ENCODE measurements around the gene EDIL3.
"Not testable (repeated sequence)": the region's sequence is repeated elsewhere in the genome, so short reads cannot be mapped to it uniquely, and the experiment has no call there.

The EDIL3 gene

GRCh38 chr5:84255315-84255714 lies 129.4 kb downstream of the EDIL3 start:
- DNase-seq: no peak

GRCh38 chr5:84253946-84254345 lies 130.7 kb downstream of the EDIL3 start:
- DNase-seq: no peak

DNA sequence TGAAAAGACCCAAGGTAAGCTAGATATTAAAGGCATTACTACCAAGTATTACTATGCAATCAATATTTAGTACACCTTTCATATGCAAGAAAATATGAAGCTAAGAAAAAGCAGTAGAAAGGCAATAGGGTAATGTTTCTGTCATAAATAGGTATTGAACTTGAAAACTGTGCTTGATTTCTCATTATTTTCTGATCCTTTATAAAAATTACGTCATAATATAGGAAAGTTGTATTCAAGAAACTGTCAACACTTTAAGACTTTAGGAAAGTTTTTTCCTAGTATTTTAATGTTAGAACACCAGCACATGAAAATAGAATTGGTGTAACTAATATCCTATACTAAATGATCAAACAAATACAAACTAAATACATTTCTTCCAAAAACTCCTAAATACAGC lies 133.2 kb downstream of the EDIL3 start:
- DNase-seq: no peak

- no peak for DNase-seq
These were observed 134.6 kb downstream of the EDIL3 start for GRCh38 chr5:84249918-84250630.

DNA sequence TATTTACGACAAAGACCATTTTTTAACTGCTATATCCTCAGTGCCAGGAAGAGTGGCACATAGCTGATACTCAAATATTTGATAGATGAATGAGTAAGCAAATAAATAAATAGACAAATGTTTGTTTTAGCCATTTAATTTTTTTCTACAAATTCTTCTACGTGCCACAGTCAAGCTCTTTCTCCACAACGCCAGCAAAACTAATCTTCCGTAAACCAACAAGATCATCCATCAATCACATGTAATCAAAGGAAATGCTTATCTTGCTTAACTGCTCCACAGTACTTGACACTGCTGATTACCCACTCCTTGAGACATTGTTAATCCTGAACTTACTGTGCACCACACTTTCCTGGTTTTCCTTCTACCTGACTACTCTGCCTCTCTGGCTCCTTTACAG lies 136.7 kb downstream of the EDIL3 start:
- DNase-seq: no peak

DNA sequence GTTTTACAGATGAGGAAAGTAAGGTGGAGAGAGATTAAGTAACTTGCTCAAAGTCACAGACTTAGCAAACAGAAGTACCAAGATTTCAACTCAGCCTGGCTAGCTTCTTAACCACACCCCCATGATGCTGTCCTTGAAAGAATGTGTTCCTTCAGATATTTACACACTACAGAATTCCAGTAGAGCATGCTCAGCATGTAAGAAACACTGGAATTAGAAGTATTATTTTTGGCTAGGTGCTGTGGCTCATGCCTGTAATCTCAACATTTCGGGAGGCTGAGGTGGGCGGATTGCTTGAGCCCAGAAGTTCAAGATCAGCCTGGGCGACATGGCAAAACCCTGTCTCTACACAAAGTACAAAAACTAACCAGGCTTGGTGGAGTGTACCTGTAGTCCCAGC lies 142.4 kb downstream of the EDIL3 start:
- no peak for DNase-seq

DNA sequence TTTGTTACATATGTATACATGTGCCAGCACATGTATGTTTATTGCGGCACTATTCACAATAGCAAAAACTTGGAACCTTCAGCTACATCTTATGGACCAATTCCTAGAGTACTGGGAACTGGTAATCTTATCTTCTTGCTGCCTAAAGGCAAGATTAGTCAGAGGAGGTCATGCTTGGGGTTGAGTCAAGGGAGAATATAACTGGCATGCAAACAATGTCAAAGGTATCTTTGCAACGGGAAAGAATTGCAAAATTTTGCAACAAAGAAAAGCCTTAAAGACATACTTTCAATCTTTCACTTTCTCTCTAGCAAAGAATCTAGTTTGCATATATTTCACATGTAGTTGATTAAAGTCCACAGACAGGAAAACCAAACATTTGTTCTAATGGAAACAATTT lies 145.2 kb downstream of the EDIL3 start:
- no peak for DNase-seq

- no peak for DNase-seq
These were observed 147.6 kb downstream of the EDIL3 start for GRCh38 chr5:84237126-84237525.

DNA sequence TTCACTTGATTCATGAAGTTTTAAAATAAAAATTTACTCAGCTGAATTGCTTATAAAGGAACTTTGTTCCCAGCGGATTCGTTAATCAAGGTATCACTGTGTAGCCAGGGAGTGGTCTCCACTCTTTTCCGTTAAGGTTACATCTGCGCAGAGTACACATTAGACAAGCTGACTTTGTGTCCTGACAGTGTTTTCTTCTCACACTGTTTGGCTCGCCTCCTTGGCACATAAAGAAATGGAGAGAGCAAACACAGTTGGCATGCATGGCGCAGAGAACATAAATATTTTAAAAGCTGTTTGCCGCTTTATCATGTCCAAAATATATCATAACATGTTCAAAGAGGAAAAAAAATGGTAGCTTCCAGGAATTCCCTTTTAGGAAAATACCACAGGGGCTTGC lies 153.2 kb downstream of the EDIL3 start:
- no peak for DNase-seq

DNA sequence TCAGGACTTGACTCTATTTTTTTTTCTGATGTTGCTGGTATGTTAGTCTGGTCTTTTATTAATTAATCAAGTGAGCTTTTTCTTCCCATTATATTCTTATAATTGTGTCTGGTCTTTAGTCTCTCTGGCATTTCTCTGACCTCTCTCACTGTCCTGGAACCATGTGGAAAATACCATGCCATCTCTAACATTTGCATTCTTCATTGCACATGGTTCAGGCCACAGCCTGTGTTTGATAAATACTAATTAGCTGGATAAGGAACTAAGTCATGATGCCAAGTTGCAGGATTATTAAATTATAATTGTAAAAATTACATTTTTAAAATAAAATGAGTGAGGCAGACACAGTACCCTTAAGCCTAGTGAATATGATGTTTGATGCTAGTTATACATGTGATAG lies 155.6 kb downstream of the EDIL3 start:
- DNase-seq: no peak

DNA sequence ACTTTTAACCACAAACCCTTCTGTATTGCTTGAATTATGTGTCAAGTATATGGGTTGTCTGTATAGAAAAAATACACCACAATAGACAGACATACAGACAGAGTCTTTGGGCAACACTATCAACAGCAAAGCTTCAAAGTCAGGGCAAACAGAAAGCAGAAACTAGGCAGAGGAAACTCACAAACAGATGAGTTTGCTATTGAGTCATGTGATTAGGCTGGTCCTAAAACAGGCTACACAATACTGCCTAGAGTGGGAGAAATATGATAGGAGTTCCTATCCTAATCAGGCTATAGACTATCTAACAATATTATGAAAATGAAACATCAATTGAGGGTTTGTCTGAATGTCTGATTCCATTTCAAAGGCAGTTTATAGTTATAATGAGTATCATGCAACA lies 156.4 kb downstream of the EDIL3 start:
- no peak for DNase-seq

DNA sequence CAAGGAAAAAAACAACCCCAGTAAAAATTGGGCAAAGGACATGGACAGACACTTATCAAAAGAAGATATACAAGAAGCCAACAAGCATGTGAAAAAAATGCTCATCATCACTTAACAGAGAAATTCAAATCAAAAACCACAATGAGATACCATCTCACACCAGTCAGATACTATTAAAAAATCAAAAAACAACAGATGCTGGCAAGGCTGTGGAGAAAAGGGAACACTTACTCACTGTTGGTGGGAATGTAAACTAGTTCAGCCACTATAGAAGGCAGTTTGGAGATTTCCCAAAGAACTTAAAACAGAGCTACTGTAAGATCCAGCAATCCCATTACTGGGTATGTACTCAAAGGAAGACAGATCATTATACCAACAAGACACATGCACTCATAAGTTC lies 157.4 kb downstream of the EDIL3 start:
- DNase-seq: no peak

GRCh38 chr5:84218546-84218945 lies 166.1 kb downstream of the EDIL3 start:
- DNase-seq: no peak

DNA sequence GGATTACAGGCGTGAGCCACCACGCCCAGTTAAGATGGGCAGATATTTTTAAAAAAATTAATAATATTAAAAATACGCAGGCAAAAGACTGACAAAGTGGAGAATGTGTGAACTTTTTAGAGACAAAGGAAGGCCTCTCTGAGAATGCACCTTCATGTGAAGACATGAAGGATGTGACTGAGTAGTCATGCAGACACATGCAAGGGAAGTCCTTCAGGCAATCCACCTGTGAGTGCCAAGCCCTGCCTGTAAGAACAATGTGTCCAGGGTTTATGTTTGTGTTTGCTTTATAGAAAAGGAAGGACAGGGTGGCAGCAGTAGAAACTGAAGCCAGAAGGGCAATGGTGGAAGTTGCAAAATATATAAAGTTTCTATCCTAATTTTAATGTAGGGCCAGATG lies 169.2 kb downstream of the EDIL3 start:
- DNase-seq: no peak

GRCh38 chr5:84213861-84214260 lies 170.8 kb downstream of the EDIL3 start:
- DNase-seq: no peak

- DNase-seq: no peak
These were observed 171.5 kb downstream of the EDIL3 start for GRCh38 chr5:84213212-84213611.

DNA sequence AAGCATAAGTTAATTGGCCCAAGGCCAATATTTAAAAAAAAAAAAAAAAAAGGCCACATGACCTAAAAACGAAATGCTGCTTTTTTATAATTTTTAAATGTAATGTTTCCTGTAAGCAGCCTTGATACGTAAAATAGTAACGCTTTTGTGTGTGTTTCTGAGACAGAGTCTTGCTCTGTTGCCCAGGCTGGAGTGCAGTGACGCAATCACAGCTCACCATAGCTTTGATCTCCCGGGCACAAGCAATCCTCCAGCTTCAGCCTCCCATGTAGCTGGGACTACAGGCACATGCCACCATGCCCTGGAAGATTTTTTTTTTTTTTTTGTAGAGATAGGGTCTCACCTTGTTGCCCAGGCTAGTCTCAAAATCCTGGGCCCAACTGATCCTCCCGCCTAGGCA lies 179.9 kb downstream of the EDIL3 start:
- no peak for DNase-seq

- DNase-seq: no peak
These were observed 182.5 kb downstream of the EDIL3 start for GRCh38 chr5:84202136-84202535.

- DNase-seq: no peak
These were observed 187.1 kb downstream of the EDIL3 start for GRCh38 chr5:84197538-84197937.

GRCh38 chr5:84191281-84191680 lies 193.4 kb downstream of the EDIL3 start:
- DNase-seq: no peak

GRCh38 chr5:84184857-84185256 lies 199.8 kb downstream of the EDIL3 start:
- no peak for DNase-seq

- no peak for DNase-seq
These were observed 203.6 kb downstream of the EDIL3 start for GRCh38 chr5:84181093-84181492.

- DNase-seq: no peak
These were observed 215.8 kb downstream of the EDIL3 start for GRCh38 chr5:84168841-84169240.

DNA sequence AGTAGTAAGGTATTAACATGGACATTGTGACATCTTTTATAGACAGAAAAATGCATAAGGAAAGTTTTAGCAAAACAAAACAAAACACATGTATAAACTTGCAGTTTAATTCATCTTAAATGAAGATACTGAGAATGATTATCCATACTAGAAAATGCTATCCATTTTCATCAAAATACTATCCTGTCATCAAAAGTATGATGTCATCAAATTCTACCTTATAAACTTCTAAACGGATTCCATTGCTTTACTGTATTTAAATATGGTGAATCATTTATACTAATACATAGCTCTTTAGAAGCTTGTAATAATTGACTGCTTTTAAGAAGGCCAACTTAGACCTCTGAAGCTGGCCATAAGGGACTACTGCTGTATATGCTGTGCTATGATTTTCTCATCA lies 221.0 kb downstream of the EDIL3 start:
- DNase-seq: no peak

DNA sequence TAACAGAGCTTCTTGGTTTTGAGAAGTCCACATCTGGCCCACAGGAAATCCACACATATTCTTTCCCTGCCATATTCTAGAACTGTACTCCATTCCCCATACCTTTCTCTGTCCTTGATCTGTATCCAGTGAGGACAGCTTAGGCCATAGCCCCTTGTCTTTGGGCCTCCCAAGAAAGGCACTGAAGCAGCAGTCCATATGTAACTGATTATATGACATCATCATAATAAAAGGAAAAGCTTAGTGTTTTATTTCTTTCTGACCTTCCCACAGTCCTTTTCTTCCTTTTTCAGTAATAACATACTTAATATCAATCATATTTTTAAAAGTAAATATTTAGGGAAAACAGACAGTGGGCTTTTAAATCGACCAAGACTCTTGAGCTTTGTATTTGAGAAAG lies 222.0 kb downstream of the EDIL3 start:
- DNase-seq: no peak

- DNase-seq: not testable (repeated sequence)
These were observed 224.0 kb downstream of the EDIL3 start for GRCh38 chr5:84160650-84161049.
